HCT116 (cell line): ENCODE data around the gene UGT3A2. TPM values are rescaled to one million over a fixed set of nuclear protein-coding genes. Genes with fewer than 3 reads are reported as not detected.

ENCODE experiments used
- ATAC-seq: fragments of 200-7000 bp; cut with Tn5 transposase; 2 replicates; pipeline ENCODE4 v1.9.1; 2020; ENCODE audit warnings: mild to moderate bottlenecking, moderate library complexity
- BruUV-seq: library from RNA; stranded (reverse); fragments of 400-500 nt; replicated peaks from 2 replicates; lab custom pipeline; 2021; lab: Mats Ljungman, UMichigan
- CTCF ChIA-PET: fragments of 300-600 bp; sonication (Branson Sonifier 250); formaldehyde crosslinking; loops from one replicate; lab custom pipeline; 2021; ENCODE audit warnings: antibody characterized with exemption; lab: Charles Lee
- POLR2A ChIA-PET: fragments of 300-600, 350-600 bp; sonication (Branson Sonifier 250); formaldehyde crosslinking; loops from one replicate; lab custom pipeline; 2021; ENCODE audit warnings: antibody characterized with exemption; lab: Charles Lee
- RAD21 ChIA-PET, 2 experiments: fragments of 300-600 bp; sonication (Branson Sonifier 250); formaldehyde crosslinking; loops; one replicate each; lab custom pipeline; 2023; ENCODE audit warnings: low total read pairs in 2 of 2; ENCODE audit not compliant: uncharacterized antibody in 2 of 2, unreplicated experiment in 2 of 2, low non-redundant PET in 1 of 2; lab: Charles Lee
- DNase-seq: peaks from one replicate; pipeline ENCODE4 v3.0.0-alpha.2; 2010; ENCODE audit warnings: low read depth, low spot score
- H2AFZ ChIP-seq: fragments of 200-600 bp; shearing (Covaris generic), sonication (generic); 2 replicates; pipeline ENCODE4 v1.6.1; 2017; ENCODE audit warnings: low read depth, mixed run types, mixed read lengths, antibody characterized with exemption, low read length; ENCODE audit not compliant: poor library complexity, severe bottlenecking
- H3K27ac ChIP-seq: 2 replicates; pipeline ENCODE4 v1.5.1; 2012; ENCODE audit warnings: low read depth, low read length
- H3K27me3 ChIP-seq: fragments of 200-600 bp; sonication (generic); 2 replicates; pipeline ENCODE4 v1.6.1; 2016; ENCODE audit warnings: mixed run types, low read length, mixed read lengths; ENCODE audit not compliant: insufficient read depth
- H3K36me3 ChIP-seq, 2 experiments: fragments of 200-500 bp in 1 of 2; fragments of 200-600 bp in 1 of 2; sonication (Bioruptor generic) in 1 of 2; sonication (generic) in 1 of 2; 2 replicates each; pipeline versions ENCODE4 v1.5.1 to v1.6.1; 2014 to 2016; ENCODE audit warnings: low read length in 2 of 2, inconsistent platforms in 1 of 2, mixed read lengths in 1 of 2, mixed run types in 1 of 2; ENCODE audit not compliant: insufficient read depth in 2 of 2, control insufficient read depth in 1 of 2
- H3K4me1 ChIP-seq, 2 experiments: fragments of 200-600 bp in 1 of 2; sonication (generic) in 1 of 2; 2 replicates each; pipeline versions ENCODE4 v1.5.1 to v1.6.1; 2012 to 2017; ENCODE audit warnings: low read length in 2 of 2, inconsistent platforms in 1 of 2, mild to moderate bottlenecking in 1 of 2, mixed read lengths in 1 of 2, mixed run types in 1 of 2, moderate library complexity in 1 of 2; ENCODE audit not compliant: insufficient read depth in 2 of 2, control insufficient read depth in 1 of 2
- H3K4me2 ChIP-seq: fragments of 200-600 bp; sonication (generic); 2 replicates; pipeline ENCODE4 v1.6.1; 2017; ENCODE audit warnings: mixed run types, low read length, mixed read lengths
- H3K4me3 ChIP-seq, 2 experiments: fragments of 200-600 bp in 1 of 2; sonication (generic) in 1 of 2; replicated peaks in 1 of 2; 2 replicates each; pipeline ENCODE4 v1.5.1; 2011 to 2016; ENCODE audit warnings: low read length in 2 of 2, control low read depth in 1 of 2, low read depth in 1 of 2, mild to moderate bottlenecking in 1 of 2, mixed read lengths in 1 of 2, mixed run types in 1 of 2
- H3K79me2 ChIP-seq: fragments of 200-600 bp; sonication (generic); 2 replicates; pipeline ENCODE4 v1.6.1; 2017; ENCODE audit warnings: mild to moderate bottlenecking, mixed run types, low read length, moderate library complexity, mixed read lengths; ENCODE audit not compliant: insufficient read depth
- H3K9ac ChIP-seq: fragments of 200-600 bp; sonication (generic); 2 replicates; pipeline ENCODE4 v1.6.1; 2016; ENCODE audit warnings: low read length, mixed read lengths
- H3K9me2 ChIP-seq: fragments of 200-600 bp; sonication (generic), shearing (Covaris generic); 2 replicates; pipeline ENCODE4 v1.6.1; 2017; ENCODE audit warnings: mixed run types, mild to moderate bottlenecking, moderate library complexity; ENCODE audit not compliant: insufficient read depth
- H3K9me3 ChIP-seq, 2 experiments: fragments of 200-500 bp in 1 of 2; fragments of 200-600 bp in 1 of 2; sonication (Bioruptor generic) in 1 of 2; sonication (generic) in 1 of 2; 2 replicates each; pipeline ENCODE4 v1.6.1; 2014 to 2017; ENCODE audit warnings: low read length in 2 of 2, mixed read lengths in 2 of 2, inconsistent platforms in 1 of 2, low read depth in 1 of 2, mild to moderate bottlenecking in 1 of 2, mixed run types in 1 of 2, moderate library complexity in 1 of 2; ENCODE audit not compliant: control insufficient read depth in 1 of 2, insufficient read depth in 1 of 2
- H4K20me1 ChIP-seq: fragments of 200-600 bp; sonication (generic), shearing (Covaris generic); 2 replicates; pipeline ENCODE4 v1.6.1; 2017; ENCODE audit warnings: mixed run types, mild to moderate bottlenecking, moderate library complexity; ENCODE audit not compliant: insufficient read depth
- ATF3 ChIP-seq: IDR thresholded peaks from 2 replicates; pipeline ENCODE4 v1.6.1; 2012
- CBX3 ChIP-seq: IDR thresholded peaks from 2 replicates; pipeline ENCODE4 v1.6.1; 2012; ENCODE audit warnings: low read depth
- CEBPB ChIP-seq: IDR thresholded peaks from 2 replicates; pipeline ENCODE4 v1.6.1; 2012; ENCODE audit warnings: low read depth
- ELF1 ChIP-seq: IDR thresholded peaks from 2 replicates; pipeline ENCODE4 v1.6.1; 2012; ENCODE audit warnings: low read depth, borderline replicate concordance
- EZH2 ChIP-seq: fragments of 200-600 bp; sonication (generic); IDR thresholded peaks from 2 replicates; pipeline ENCODE4 v1.6.1; 2017; ENCODE audit warnings: antibody characterized with exemption, mixed run types
- EZH2phosphoT487 ChIP-seq: fragments of 200-600 bp; IDR thresholded peaks from 2 replicates; pipeline ENCODE4 v1.6.1; 2018; ENCODE audit warnings: antibody characterized with exemption, borderline replicate concordance
- FOSL1 ChIP-seq: IDR thresholded peaks from 2 replicates; pipeline ENCODE4 v1.6.1; 2012; ENCODE audit warnings: low read depth
- JUND ChIP-seq: IDR thresholded peaks from 2 replicates; pipeline ENCODE4 v1.6.1; 2012
- MAX ChIP-seq: IDR thresholded peaks from 2 replicates; pipeline ENCODE4 v1.6.1; 2012
- POLR2AphosphoS5 ChIP-seq: IDR thresholded peaks from 2 replicates; pipeline ENCODE4 v1.6.1; 2011; ENCODE audit warnings: mild to moderate bottlenecking, low read depth, low read length, moderate library complexity
- SIN3A ChIP-seq: IDR thresholded peaks from 2 replicates; pipeline ENCODE4 v1.6.1; 2012; ENCODE audit warnings: low read depth
- SP1 ChIP-seq: IDR thresholded peaks from 2 replicates; pipeline ENCODE4 v1.6.1; 2012; ENCODE audit warnings: low read depth
- SRF ChIP-seq: IDR thresholded peaks from 2 replicates; pipeline ENCODE4 v1.6.1; 2012; ENCODE audit warnings: low read depth
- TCF7L2 ChIP-seq: IDR thresholded peaks from 2 replicates; pipeline ENCODE4 v1.7.0; 2011; ENCODE audit warnings: borderline replicate concordance, inconsistent platforms; ENCODE audit not compliant: insufficient read depth, insufficient read length; ENCODE audit errors: extremely low read depth
- YY1 ChIP-seq: IDR thresholded peaks from 2 replicates; pipeline ENCODE4 v1.6.1; 2011; ENCODE audit warnings: low read length, low read depth, moderate library complexity, mild to moderate bottlenecking; ENCODE audit not compliant: insufficient replicate concordance; ENCODE audit errors: extremely low read depth
- ZBTB33 ChIP-seq: IDR thresholded peaks from 2 replicates; pipeline ENCODE4 v1.6.1; 2011; ENCODE audit warnings: mild to moderate bottlenecking, low read length, moderate library complexity; ENCODE audit not compliant: insufficient replicate concordance; ENCODE audit errors: extremely low read depth
- ZNF274 ChIP-seq: fragments of 200-500 bp; sonication (Bioruptor generic); IDR thresholded peaks from 2 replicates; pipeline ENCODE4 v1.6.1; 2014; ENCODE audit warnings: mild to moderate bottlenecking, low read depth, low read length, inconsistent platforms
- intact Hi-C: fragments of 100-400 bp; cut with micrococcal nuclease; formaldehyde crosslinking; loops from 2 replicates; pipeline ENCODE4 v1.10.0; 2022
- total RNA-seq: library from RNA; stranded (reverse); gene quantifications from one replicate; pipeline ENCODE4 v1.2.1, GENCODE V29; 2021; ENCODE audit not compliant: unreplicated experiment
- TF ChIP-seq, protein P1 (sequence below), 3 experiments: fragments of 200-600 bp in 1 of 3; sonication (generic) in 1 of 3; IDR thresholded peaks in 2 of 3; conservative IDR thresholded peaks in 1 of 3; 2 replicates each; pipeline ENCODE4 v1.5.1; 2012 to 2017; ENCODE audit warnings: low read depth in 2 of 3, low read length in 2 of 3, antibody characterized with exemption in 1 of 3, borderline replicate concordance in 1 of 3, control low read depth in 1 of 3, mild to moderate bottlenecking in 1 of 3, mixed read lengths in 1 of 3, mixed run types in 1 of 3, moderate library complexity in 1 of 3; ENCODE audit not compliant: insufficient read depth in 1 of 3

The UGT3A2 gene
- total RNA-seq, 1 experiment from 2014 or later: not detected

GRCh38 chr5:35987776-35988175 is 78.9 kb downstream of the UGT3A2 start:
- ChIA-PET CTCF (no interaction called here), RAD21 (no interaction called here)
- H3K27ac ChIP-seq: no peak overlapping the region
- no peaks in the 10 kb centered on the region for H3K9me2 ChIP-seq
- no TSS peak for BruUV-seq
- no peaks in the 10 kb centered on the region for H3K36me3 ChIP-seq
- no peaks in the 10 kb centered on the region for H3K79me2 ChIP-seq
- no peak overlapping the region for H2AFZ ChIP-seq
- peaks cover 5% of the 10 kb centered on the region; the same call in 1 of the 2 replicates for H3K27me3 ChIP-seq
- DNase-seq: no peak
- no peak overlapping the region for H3K9ac ChIP-seq
- H3K4me1 ChIP-seq: no peaks in the 10 kb centered on the region
- TF ChIP-seq CEBPB: no peak
- TF ChIP-seq SP1: no peak
- no peak for TF ChIP-seq EZH2
- no peak for TF ChIP-seq EZH2phosphoT487
- TF ChIP-seq ZNF274: no peak
- no peak for TF ChIP-seq ATF3
- TF ChIP-seq, protein P1, sequence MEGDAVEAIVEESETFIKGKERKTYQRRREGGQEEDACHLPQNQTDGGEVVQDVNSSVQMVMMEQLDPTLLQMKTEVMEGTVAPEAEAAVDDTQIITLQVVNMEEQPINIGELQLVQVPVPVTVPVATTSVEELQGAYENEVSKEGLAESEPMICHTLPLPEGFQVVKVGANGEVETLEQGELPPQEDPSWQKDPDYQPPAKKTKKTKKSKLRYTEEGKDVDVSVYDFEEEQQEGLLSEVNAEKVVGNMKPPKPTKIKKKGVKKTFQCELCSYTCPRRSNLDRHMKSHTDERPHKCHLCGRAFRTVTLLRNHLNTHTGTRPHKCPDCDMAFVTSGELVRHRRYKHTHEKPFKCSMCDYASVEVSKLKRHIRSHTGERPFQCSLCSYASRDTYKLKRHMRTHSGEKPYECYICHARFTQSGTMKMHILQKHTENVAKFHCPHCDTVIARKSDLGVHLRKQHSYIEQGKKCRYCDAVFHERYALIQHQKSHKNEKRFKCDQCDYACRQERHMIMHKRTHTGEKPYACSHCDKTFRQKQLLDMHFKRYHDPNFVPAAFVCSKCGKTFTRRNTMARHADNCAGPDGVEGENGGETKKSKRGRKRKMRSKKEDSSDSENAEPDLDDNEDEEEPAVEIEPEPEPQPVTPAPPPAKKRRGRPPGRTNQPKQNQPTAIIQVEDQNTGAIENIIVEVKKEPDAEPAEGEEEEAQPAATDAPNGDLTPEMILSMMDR (IDR thresholded peaks at IDR 0.05 in 2 of 3, conservative IDR thresholded peaks at IDR 0.05 in 1 of 3; ENCODE audit: borderline replicate concordance in 1 of 3, insufficient read depth in 1 of 3, low read depth in 2 of 3, low read length in 2 of 3): no peak
- TF ChIP-seq SRF: no peak
- no peak for TF ChIP-seq JUND
- TF ChIP-seq FOSL1: no peak
- no peak for TF ChIP-seq ELF1
- no peak for TF ChIP-seq SIN3A
- no peak for TF ChIP-seq MAX
- TF ChIP-seq CBX3: no peak
- TF ChIP-seq TCF7L2: no peak
- TF ChIP-seq POLR2AphosphoS5: no peak
- no peak for TF ChIP-seq ZBTB33
- no peak for TF ChIP-seq YY1
- TF ChIP-seq, all 23 proteins: peak for 0
- Histone ChIP-seq H3K9me3 (no peaks in the 10 kb centered on the region), H3K4me2 (no peak overlapping the region), H4K20me1 (no peaks in the 10 kb centered on the region), H3K4me3 (no peak overlapping the region)
- ATAC-seq: no peak
- POLR2A ChIA-PET: no interaction called here
- intact Hi-C loops: no loop called here
